GM18507 (cell line): ENCODE measurements around the gene TMOD1.
"Not testable (repeated sequence)": the region's sequence is repeated elsewhere in the genome, so short reads cannot be mapped to it uniquely, and the experiment has no call there.

Experiments
- DNase-seq: peaks from one replicate; pipeline ENCODE4 v3.0.0; 2011; ENCODE audit warnings: low read depth; ENCODE audit not compliant: insufficient read length; ENCODE audit errors: extremely low spot score
- FAIRE-seq: peaks from 2 replicates; lab custom pipeline; 2011; peaks lifted over from hg19 to GRCh38; lab: Jason Lieb, UNC

Gene TMOD1

GRCh38 chr9:97501177-97501971 is at the start of gene TMOD1:
TSS of gene TMOD1 (plus strand) at chr9:97501666. CDS start at chr9:97524189, 22,523 bp downstream.
- DNase-seq (peak; percentile 77), FAIRE-seq (peak; percentile 44)

- DNase-seq, FAIRE-seq: not testable (repeated sequence)
Observed at GRCh38 chr9:97453573-97453972, 47.9 kb upstream of the TMOD1 start.

- not testable (repeated sequence) for DNase-seq, FAIRE-seq
Observed at GRCh38 chr9:97456841-97457240, 44.6 kb upstream of the TMOD1 start.

GRCh38 chr9:97459326-97459725 is 42.1 kb upstream of the TMOD1 start:
- DNase-seq (no peak), FAIRE-seq (no peak)

GRCh38 chr9:97462159-97462558 is 39.3 kb upstream of the TMOD1 start:
- FAIRE-seq, result no peak
- no peak for DNase-seq

- no peak for DNase-seq
- no peak for FAIRE-seq
Observed at GRCh38 chr9:97462914-97463313, 38.6 kb upstream of the TMOD1 start.

- peak; percentile 46 for DNase-seq
- FAIRE-seq, result peak; percentile 74
Observed at GRCh38 chr9:97468658-97469448, 32.6 kb upstream of the TMOD1 start.

- DNase-seq (no peak), FAIRE-seq (no peak)
Observed at GRCh38 chr9:97470076-97470475, 31.4 kb upstream of the TMOD1 start.

GRCh38 chr9:97473717-97474116 is 27.7 kb upstream of the TMOD1 start:
- DNase-seq (no peak), FAIRE-seq (no peak)

GRCh38 chr9:97474372-97474925 is 27.0 kb upstream of the TMOD1 start:
- no peak for FAIRE-seq
- no peak for DNase-seq

- FAIRE-seq (no peak), DNase-seq (no peak)
Observed at GRCh38 chr9:97475059-97475458, 26.4 kb upstream of the TMOD1 start.

GRCh38 chr9:97478301-97478981 is 23.0 kb upstream of the TMOD1 start:
- peak; percentile 48 for FAIRE-seq
- DNase-seq, result no peak

GRCh38 chr9:97479496-97480159 is 21.8 kb upstream of the TMOD1 start:
- FAIRE-seq (no peak), DNase-seq (no peak)

- FAIRE-seq, result no peak
- DNase-seq, result no peak
Observed at GRCh38 chr9:97480174-97480573, 21.3 kb upstream of the TMOD1 start.

GRCh38 chr9:97480749-97481148 is 20.7 kb upstream of the TMOD1 start:
- DNase-seq (no peak), FAIRE-seq (no peak)

- DNase-seq (no peak), FAIRE-seq (no peak)
Observed at GRCh38 chr9:97484134-97484533, 17.3 kb upstream of the TMOD1 start.

- FAIRE-seq, result no peak
- DNase-seq, result no peak
Observed at GRCh38 chr9:97487107-97487506, 14.4 kb upstream of the TMOD1 start.

- no peak for FAIRE-seq
- no peak for DNase-seq
Observed at GRCh38 chr9:97487861-97488260, 13.6 kb upstream of the TMOD1 start.

GRCh38 chr9:97491216-97491999 is 10.1 kb upstream of the TMOD1 start:
- FAIRE-seq (no peak), DNase-seq (no peak)
